Fibroblast of peridontal ligament (primary cell): Measurements from ENCODE around the gene SCOC.
"Not testable (repeated sequence)": the region's sequence is repeated elsewhere in the genome, so short reads cannot be mapped to it uniquely, and the experiment has no call there.

Experiments
- DNase-seq: peaks from one replicate; pipeline ENCODE4 v3.0.0-alpha.2; 2010; ENCODE audit errors: extremely low read depth

The SCOC gene

GRCh38 chr4:140361099-140361498, 12.3 kb upstream of the SCOC start:
- DNase-seq = no peak

DNA sequence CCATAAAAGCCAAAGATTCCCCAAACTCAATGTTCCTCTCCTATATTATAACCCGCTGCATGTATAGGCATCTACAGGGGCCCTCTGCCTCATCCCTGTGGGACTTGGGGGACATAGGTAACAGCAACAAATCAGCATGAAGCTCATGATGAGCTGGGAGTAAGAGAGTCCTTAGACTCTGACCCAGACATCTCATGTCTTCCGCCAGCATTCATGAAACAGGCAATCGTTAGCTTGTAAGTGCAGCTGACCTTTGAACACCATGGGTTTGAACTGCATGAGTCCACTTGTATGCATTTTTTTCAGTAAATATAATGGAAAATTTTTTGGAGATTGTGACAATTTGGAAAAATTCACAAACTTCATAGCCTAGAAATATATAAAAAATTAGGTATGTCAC, 10.4 kb upstream of the SCOC start:
- DNase-seq = no peak

DNA sequence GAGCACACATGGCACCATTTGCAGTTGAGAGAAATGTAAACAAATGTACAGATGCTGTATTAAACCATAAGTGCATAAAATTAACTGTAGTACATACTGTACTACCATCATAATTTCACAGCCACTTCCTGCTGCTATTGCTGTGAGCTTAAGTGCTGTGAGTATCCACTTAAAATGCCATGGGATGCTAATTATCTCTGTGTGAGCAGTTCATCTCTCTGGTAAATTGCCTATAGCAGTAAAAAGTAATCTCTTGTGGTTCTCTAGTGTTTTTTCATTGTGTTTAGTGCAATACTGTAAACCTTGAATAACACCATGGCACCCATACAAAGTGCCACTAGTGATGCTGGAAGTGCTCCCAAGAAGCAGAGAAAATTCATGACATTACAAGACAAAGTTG, 9.9 kb upstream of the SCOC start:
- no peak for DNase-seq

DNA sequence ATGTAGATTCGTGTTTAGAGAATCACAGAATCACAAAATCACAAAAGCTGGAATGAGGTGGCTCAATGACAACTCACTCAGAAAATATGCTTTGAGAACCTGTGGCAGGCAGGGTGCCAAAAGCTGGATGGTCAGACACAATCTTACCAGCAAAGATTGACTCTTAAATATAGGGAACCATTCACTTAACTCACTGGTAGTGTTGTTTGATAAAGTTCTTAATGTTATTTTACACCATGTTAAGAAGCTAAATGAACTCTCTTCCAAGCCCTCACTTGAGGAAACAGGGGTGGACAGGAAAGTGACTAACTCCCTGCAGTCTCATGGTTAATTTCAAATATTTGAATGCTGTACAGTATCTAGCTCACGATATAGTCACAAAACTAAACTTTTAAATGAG, 5.7 kb upstream of the SCOC start:
- peak; percentile 19 for DNase-seq

DNA sequence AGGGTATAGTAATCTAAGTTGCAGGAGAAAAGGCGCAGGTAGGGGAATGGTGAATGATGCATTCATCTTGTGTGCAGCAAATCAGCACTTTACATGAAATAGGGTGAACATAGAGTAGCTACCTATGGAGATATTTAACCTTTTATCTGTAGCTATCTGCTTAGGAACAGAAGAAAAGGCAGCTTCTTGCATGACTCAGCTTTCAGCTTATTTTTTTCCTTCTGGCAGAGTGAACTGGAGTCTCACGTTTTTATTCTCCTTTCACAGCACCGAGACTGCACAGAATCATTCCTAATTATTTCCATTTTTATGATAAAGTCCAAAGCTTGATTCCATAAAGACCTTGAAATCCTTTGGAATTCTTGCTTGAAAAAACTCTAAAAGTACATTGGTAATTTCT, 4.8 kb upstream of the SCOC start:
- no peak for DNase-seq

DNA sequence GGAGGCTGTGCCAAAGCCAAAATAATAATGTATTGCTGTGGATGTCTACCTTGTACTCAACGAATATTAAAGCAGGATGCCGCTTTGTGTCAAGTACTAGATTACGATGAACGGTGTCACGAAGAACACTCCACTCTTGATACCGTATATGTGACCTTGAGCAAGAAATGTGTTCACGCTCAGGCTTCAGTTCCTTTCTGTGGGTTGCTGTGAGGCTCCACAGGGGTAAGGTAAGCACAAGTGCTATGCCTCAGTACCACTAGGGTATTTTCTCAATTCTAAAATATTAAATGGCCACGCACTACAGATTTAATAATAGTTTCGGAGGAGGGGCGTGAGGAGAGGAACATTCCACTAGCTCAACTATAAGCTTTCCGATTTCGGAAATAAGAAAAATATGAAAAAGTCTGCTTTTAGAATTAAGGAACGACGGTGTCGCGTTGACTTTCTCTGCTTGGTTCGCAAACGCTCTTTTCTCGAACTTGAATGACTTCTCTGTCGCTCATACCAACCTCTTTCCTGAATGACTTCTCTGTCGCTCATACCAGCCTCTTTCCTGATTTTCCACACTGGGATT, 607 bp upstream of the SCOC start:
- no peak for DNase-seq

DNA sequence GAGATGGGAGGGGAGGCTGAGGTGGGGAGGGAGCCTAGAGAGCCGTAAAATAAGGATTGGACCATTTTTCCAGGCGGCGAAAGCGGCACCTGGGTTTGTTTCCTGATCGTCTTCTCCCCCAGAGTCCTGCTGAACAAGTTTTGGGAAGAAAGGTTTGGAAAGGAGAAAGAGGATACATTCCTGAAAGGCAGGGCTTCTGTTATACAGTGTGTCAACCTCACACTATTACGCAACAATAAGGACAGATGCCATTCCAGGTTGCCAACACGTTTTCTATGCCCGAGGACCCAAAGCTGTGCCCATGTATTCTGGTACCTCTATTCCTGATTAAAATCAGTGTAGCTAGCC, 658 bp downstream of the SCOC start:
- DNase-seq = peak; percentile 16

GRCh38 chr4:140382732-140383131, 9.3 kb downstream of the SCOC start:
- no peak for DNase-seq

DNA sequence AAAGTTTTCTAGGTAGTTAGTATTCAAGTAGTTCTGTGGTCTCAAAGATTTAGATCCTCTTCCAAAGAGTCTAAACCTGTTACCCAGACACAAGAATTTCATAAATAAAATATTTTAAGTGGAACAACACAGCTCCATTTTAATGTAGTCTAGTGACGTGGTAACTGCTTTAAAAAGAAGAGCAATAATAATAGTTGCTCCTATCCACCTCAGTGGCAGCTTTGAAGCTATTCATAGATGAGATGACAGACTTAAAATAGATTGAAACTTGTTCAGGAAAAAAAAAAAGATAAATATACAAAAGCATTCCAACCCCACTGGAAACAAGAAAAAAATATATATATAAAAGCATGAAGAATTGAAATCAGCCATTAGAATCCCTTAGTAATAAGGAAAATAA, 14.6 kb downstream of the SCOC start:
- no peak for DNase-seq

- no peak for DNase-seq
These were observed 22.2 kb downstream of the SCOC start for GRCh38 chr4:140395668-140396067.

- no peak for DNase-seq
These were observed 26.7 kb downstream of the SCOC start for GRCh38 chr4:140400111-140400510.

GRCh38 chr4:140406292-140406691, 32.8 kb downstream of the SCOC start:
- DNase-seq = no peak

DNA sequence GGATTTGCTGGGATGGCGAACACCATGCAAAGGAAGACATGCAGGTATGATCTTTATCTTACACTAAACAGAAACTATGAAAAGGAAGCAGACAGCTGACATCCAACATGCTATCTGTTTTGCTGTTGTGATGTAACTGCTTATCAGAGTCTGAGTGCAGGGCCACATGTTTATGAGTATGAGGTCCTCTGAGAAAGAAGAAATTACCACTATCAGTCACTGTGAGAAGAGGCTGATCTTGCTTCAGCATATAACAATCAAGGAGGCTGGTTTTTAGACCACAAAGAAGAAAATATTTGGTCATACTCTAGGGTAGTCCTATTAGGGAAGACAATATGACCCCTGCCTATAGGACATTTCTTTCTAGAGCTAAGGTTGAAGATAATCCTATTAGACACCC, 35.5 kb downstream of the SCOC start:
- no peak for DNase-seq

GRCh38 chr4:140413130-140413969, 39.9 kb downstream of the SCOC start:
- not testable (repeated sequence) for DNase-seq

- peak; percentile 80 for DNase-seq
These were observed 49.7 kb downstream of the SCOC start for GRCh38 chr4:140423106-140423505.

GRCh38 chr4:140426610-140427105, 53.2 kb downstream of the SCOC start:
- DNase-seq = no peak

GRCh38 chr4:140427106-140427918, 53.9 kb downstream of the SCOC start, which contains the start of gene CLGN:
TSS of gene CLGN (minus strand) at chr4:140427648. CDS start at chr4:140413078, 14,570 bp downstream.
- DNase-seq = peak; percentile 38

GRCh38 chr4:140427919-140428471, 54.5 kb downstream of the SCOC start:
- DNase-seq = peak; percentile 16
